DND-41 (cell line): ENCODE results near the gene CSHL1.

Experiments
- CTCF ChIP-seq: IDR thresholded peaks from 2 replicates; pipeline ENCODE4 v1.5.1; 2012; ENCODE audit warnings: borderline replicate concordance, low read length, moderate library complexity, mild to moderate bottlenecking; ENCODE audit not compliant: poor library complexity, severe bottlenecking; ENCODE audit errors: extremely low read depth
- EZH2 ChIP-seq: IDR thresholded peaks from 3 replicates; pipeline ENCODE4 v1.6.1; 2012; ENCODE audit warnings: borderline replicate concordance, low read depth, mild to moderate bottlenecking, moderate library complexity, low read length, inconsistent platforms; ENCODE audit not compliant: severe bottlenecking

- TF ChIP-seq CTCF (peak; percentile 77), EZH2 (no peak)
Measured at GRCh38 chr17:63881935-63882601, 29.0 kb downstream of the CSHL1 start, which contains the start of gene GH2.
